K562 (cell line): ENCODE data around the gene ZFP62. TPM values are rescaled to one million over a fixed set of nuclear protein-coding genes. Genes with fewer than 3 reads are reported as not detected.

Source experiments
- CBX1 ChIP-seq: sonication (generic); IDR thresholded peaks from 2 replicates; pipeline ENCODE4 v1.6.1; 2016; ENCODE audit warnings: antibody characterized with exemption, low read depth, mild to moderate bottlenecking
- CBX8 ChIP-seq: fragments of 200-600 bp; sonication (generic); IDR thresholded peaks from 2 replicates; pipeline ENCODE4 v1.6.1; 2012; ENCODE audit warnings: borderline replicate concordance, mixed run types, low read depth, mild to moderate bottlenecking, moderate library complexity, mixed read lengths, low read length, control low read depth, inconsistent platforms; ENCODE audit not compliant: poor library complexity, severe bottlenecking; ENCODE audit errors: extremely low read depth
- CXXC5 ChIP-seq: fragments of 250-450 bp; sonication (Bioruptor Pico); IDR thresholded peaks from 2 replicates; pipeline ENCODE4 v1.8.0; 2022; ENCODE audit warnings: inconsistent platforms, mild to moderate bottlenecking, moderate library complexity
- EWSR1 ChIP-seq: fragments of 450-650 bp; IDR thresholded peaks from 2 replicates; pipeline ENCODE4 v1.6.1; 2018; ENCODE audit warnings: borderline replicate concordance, mild to moderate bottlenecking, low read depth, moderate library complexity; ENCODE audit not compliant: partially characterized antibody
- GATA2 ChIP-seq: sonication (generic); formaldehyde crosslinking; IDR thresholded peaks from 2 replicates; pipeline ENCODE4 v1.4.0; 2020; ENCODE audit warnings: mild to moderate bottlenecking, missing genetic modification reagents
- MITF ChIP-seq: IDR thresholded peaks from 2 replicates; pipeline ENCODE4 v1.6.1; 2014; ENCODE audit warnings: antibody characterized with exemption
- NBN ChIP-seq: fragments of 450-650 bp; IDR thresholded peaks from 2 replicates; pipeline ENCODE4 v1.6.1; 2016; ENCODE audit warnings: low read depth, mild to moderate bottlenecking
- NCOA6 ChIP-seq: fragments of 450-650 bp; IDR thresholded peaks from 2 replicates; pipeline ENCODE4 v1.6.1; 2017; ENCODE audit warnings: mild to moderate bottlenecking
- POLR2A ChIP-seq: fragments of 450-650 bp; conservative IDR thresholded peaks from 2 replicates; pipeline ENCODE4 v1.6.1; 2016
- POLR3G ChIP-seq: IDR thresholded peaks from 2 replicates; pipeline ENCODE4 v1.6.1; 2011; ENCODE audit not compliant: insufficient read length, insufficient replicate concordance; ENCODE audit errors: extremely low read depth
- PURB ChIP-seq: sonication (generic); formaldehyde crosslinking; IDR thresholded peaks from 2 replicates; pipeline ENCODE4 v1.9.0; 2021; ENCODE audit warnings: low read depth, mild to moderate bottlenecking, missing genetic modification reagents
- TAF7 ChIP-seq: fragments of 450-650 bp; IDR thresholded peaks from 2 replicates; pipeline ENCODE4 v1.6.1; 2016; ENCODE audit warnings: missing genetic modification characterization, missing compliant biosample characterization
- USF1 ChIP-seq: sonication (generic); formaldehyde crosslinking; IDR thresholded peaks from 2 replicates; pipeline ENCODE4 v1.9.0; 2022; ENCODE audit warnings: mild to moderate bottlenecking, missing genetic modification reagents
- ZBTB9 ChIP-seq: fragments of 450-650 bp; formaldehyde crosslinking; IDR thresholded peaks from 2 replicates; pipeline ENCODE4 v1.4.0; 2020; ENCODE audit warnings: mild to moderate bottlenecking, moderate library complexity
- ZNF121 ChIP-seq: sonication (generic); formaldehyde crosslinking; conservative IDR thresholded peaks from 2 replicates; pipeline ENCODE4 v1.8.0; 2022; ENCODE audit warnings: missing genetic modification reagents
- ZNF239 ChIP-seq: fragments of 250-450 bp; sonication (Bioruptor Pico); IDR thresholded peaks from 2 replicates; pipeline ENCODE4 v1.4.0; 2020; ENCODE audit warnings: mild to moderate bottlenecking
- ZNF253 ChIP-seq: fragments of 250-450 bp; sonication (Bioruptor Pico); conservative IDR thresholded peaks from 2 replicates; pipeline ENCODE4 v1.6.1; 2021; ENCODE audit warnings: mild to moderate bottlenecking
- ZNF316 ChIP-seq: fragments of 450-650 bp; IDR thresholded peaks from 2 replicates; pipeline ENCODE4 v1.6.1; 2016
- ZNF766 ChIP-seq: fragments of 200-800 bp; sonication (Bioruptor generic); conservative IDR thresholded peaks from 2 replicates; pipeline ENCODE4 v1.6.1; 2016; ENCODE audit warnings: missing genetic modification characterization, missing compliant biosample characterization
- ZNF785 ChIP-seq: fragments of 250-450 bp; sonication (Bioruptor Pico); IDR thresholded peaks from 2 replicates; pipeline ENCODE4 v1.4.0; 2020; ENCODE audit warnings: mild to moderate bottlenecking
- polyA plus RNA-seq, 8 experiments: library from polyadenylated mRNA; depleted of rRNA in 4 of 8; stranded (reverse) in 5 of 8; unstranded in 3 of 8; fragments of >200 nt; fragmentation: Nextera tagmentation in 2 of 8; fragmentation: Illumina TruSeq in 1 of 8; extraction: Ambion mirVana in 2 of 8; extraction: Trizol in 1 of 8; gene quantifications; 2 replicates each; pipeline versions ENCODE4 v1.2.1 to v1.2.3, GENCODE V29; 2011 to 2014; ENCODE audit warnings: inconsistent platforms in 1 of 8, missing spikeins in 1 of 8
- total RNA-seq, 7 experiments: library from RNA; depleted of rRNA in 6 of 7; stranded (reverse); fragments of >200 nt in 6 of 7; fragmentation: Illumina TruSeq in 2 of 7; extraction: Trizol in 2 of 7; gene quantifications; 2 replicates each; pipeline versions ENCODE4 v1.2.1 to v1.2.3, GENCODE V29; 2011 to 2021; ENCODE audit warnings: low replicate concordance in 1 of 7
- TF ChIP-seq, protein P1 (sequence below): sonication (generic); formaldehyde crosslinking; IDR thresholded peaks from 2 replicates; pipeline ENCODE4 v1.8.1; 2022; ENCODE audit warnings: missing genetic modification reagents
- TF ChIP-seq, protein P2 (sequence below), 2 experiments: IDR thresholded peaks; 2 replicates each; pipeline ENCODE4 v1.6.1; 2012; ENCODE audit warnings: improper control_type of control experiment in 2 of 2, low read depth in 2 of 2, low read length in 2 of 2, borderline replicate concordance in 1 of 2

Gene ZFP62
- total and polyA plus RNA-seq, 9 of the 15 experiments (the other 6 are each of a cell fraction or from before 2014, with no cell fraction given), result 12.2 to 37.5 (median 25.0) TPM

DNA sequence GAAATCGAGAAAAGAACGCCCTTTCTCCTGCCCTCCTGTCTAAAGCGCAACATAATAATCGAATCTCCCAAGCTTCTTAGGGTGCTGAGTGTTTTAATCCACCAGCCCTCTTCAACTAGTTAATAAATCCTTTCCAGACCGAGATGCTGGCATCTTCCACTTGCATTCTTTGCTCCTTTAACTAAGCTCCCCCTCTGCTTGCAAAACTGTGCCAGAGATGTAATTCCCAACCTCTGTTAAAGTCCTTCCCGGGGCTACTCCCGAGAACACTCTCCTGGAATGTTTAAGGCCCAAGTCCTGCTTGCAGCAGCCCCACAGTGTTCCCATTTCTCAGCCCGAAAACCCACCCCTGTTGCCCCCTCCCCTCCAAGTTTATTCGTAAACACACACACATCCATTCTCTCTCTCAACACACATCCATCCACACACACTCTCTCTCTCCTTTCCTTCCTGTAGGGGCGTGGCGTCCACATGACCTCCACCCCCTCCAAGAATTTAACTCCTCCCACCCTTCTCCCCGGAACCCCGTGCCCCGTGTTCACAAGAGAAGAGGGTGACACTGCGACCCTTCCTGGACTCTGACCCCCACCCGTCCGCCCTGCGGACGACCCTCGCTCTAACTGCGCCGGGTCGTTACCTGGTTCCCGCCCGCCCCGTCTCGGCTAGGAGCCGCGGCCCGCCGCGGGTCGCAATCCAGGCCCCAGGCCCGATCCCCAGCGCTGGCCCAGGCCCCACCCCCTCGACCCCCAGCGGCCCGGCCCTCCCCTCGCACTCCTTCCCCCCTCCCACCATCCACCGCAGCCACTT, 51.5 kb downstream of the ZFP62 start (continued):
- 0 out of 2 replicates have a peak, but pooled peaks have one; percentile 46 for TF ChIP-seq ZNF766
- peak; percentile 77 for TF ChIP-seq USF1 (CRISPR knock-in tag)
- no peak for TF ChIP-seq NCOA6
- TF ChIP-seq, protein P1, sequence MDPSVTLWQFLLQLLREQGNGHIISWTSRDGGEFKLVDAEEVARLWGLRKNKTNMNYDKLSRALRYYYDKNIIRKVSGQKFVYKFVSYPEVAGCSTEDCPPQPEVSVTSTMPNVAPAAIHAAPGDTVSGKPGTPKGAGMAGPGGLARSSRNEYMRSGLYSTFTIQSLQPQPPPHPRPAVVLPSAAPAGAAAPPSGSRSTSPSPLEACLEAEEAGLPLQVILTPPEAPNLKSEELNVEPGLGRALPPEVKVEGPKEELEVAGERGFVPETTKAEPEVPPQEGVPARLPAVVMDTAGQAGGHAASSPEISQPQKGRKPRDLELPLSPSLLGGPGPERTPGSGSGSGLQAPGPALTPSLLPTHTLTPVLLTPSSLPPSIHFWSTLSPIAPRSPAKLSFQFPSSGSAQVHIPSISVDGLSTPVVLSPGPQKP, result no peak
- no peak for TF ChIP-seq TAF7 (tag)
- no peak for TF ChIP-seq EWSR1
- no peak for TF ChIP-seq CXXC5 (CRISPR knock-in tag)
- TF ChIP-seq NBN, result peak; percentile 25; the same call in 1 of the 2 replicates
- TF ChIP-seq CBX1, result no peak
- TF ChIP-seq ZNF121 (CRISPR knock-in tag), result no peak
- no peak for TF ChIP-seq PURB
- no peak for TF ChIP-seq ZNF785
- TF ChIP-seq ZNF316, result no peak
- TF ChIP-seq ZNF239, result no peak
- TF ChIP-seq, protein P2, sequence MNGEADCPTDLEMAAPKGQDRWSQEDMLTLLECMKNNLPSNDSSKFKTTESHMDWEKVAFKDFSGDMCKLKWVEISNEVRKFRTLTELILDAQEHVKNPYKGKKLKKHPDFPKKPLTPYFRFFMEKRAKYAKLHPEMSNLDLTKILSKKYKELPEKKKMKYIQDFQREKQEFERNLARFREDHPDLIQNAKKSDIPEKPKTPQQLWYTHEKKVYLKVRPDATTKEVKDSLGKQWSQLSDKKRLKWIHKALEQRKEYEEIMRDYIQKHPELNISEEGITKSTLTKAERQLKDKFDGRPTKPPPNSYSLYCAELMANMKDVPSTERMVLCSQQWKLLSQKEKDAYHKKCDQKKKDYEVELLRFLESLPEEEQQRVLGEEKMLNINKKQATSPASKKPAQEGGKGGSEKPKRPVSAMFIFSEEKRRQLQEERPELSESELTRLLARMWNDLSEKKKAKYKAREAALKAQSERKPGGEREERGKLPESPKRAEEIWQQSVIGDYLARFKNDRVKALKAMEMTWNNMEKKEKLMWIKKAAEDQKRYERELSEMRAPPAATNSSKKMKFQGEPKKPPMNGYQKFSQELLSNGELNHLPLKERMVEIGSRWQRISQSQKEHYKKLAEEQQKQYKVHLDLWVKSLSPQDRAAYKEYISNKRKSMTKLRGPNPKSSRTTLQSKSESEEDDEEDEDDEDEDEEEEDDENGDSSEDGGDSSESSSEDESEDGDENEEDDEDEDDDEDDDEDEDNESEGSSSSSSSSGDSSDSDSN (IDR thresholded peaks at IDR 0.05; ENCODE audit: borderline replicate concordance in 1 of 2, low read depth in 2 of 2, low read length in 2 of 2), result no peak
- no peak for TF ChIP-seq POLR3G
- TF ChIP-seq POLR2A, result peak; percentile 51; the same call in 1 of the 2 replicates
- TF ChIP-seq ZNF253 (CRISPR knock-in tag), result no peak
- no peak for TF ChIP-seq CBX8
- TF ChIP-seq ZBTB9 (CRISPR knock-in tag), result no peak
- no peak for TF ChIP-seq GATA2 (CRISPR knock-in tag)
- TF ChIP-seq MITF, result peak; percentile 41; the same call in 1 of the 2 replicates
